GM12872 (cell line): ENCODE data around the gene MAMDC2.

Experiments used
- CTCF ChIP-seq: IDR thresholded peaks from 3 replicates; pipeline ENCODE4 v1.5.1; 2011; ENCODE audit warnings: low read depth, mild to moderate bottlenecking, low read length, moderate library complexity; ENCODE audit not compliant: insufficient read depth

The MAMDC2 gene

GRCh38 chr9:70218767-70219166, 175.1 kb downstream of the MAMDC2 start:
- no peak for TF ChIP-seq CTCF

- no peak for TF ChIP-seq CTCF
These were observed 176.6 kb downstream of the MAMDC2 start for GRCh38 chr9:70220216-70220615.

GRCh38 chr9:70222354-70222753, 178.7 kb downstream of the MAMDC2 start:
- no peak for TF ChIP-seq CTCF

GRCh38 chr9:70228118-70228517, 184.5 kb downstream of the MAMDC2 start:
- TF ChIP-seq CTCF, result no peak

- TF ChIP-seq CTCF, result no peak
These were observed 185.0 kb downstream of the MAMDC2 start for GRCh38 chr9:70228611-70229010.

GRCh38 chr9:70229026-70229425, 185.4 kb downstream of the MAMDC2 start:
- no peak for TF ChIP-seq CTCF

GRCh38 chr9:70229579-70229978, 185.9 kb downstream of the MAMDC2 start:
- TF ChIP-seq CTCF, result no peak

GRCh38 chr9:70232476-70232875, 188.8 kb downstream of the MAMDC2 start:
- no peak for TF ChIP-seq CTCF
